A172 (cell line): Measurements from ENCODE around the gene SACS. TPM values are rescaled to one million over a fixed set of nuclear protein-coding genes. Genes with fewer than 3 reads are reported as not detected.

Experiments
- DNase-seq: peaks from one replicate; pipeline ENCODE4 v3.0.0-alpha.2; 2015; ENCODE audit warnings: low spot score
- total RNA-seq: library from RNA; depleted of rRNA; stranded (reverse); fragments of >200 nt; shearing (Covaris generic); gene quantifications from 2 replicates; pipeline ENCODE4 v1.2.3, GENCODE V29; 2014; rRNA removed

SACS gene, protein sequence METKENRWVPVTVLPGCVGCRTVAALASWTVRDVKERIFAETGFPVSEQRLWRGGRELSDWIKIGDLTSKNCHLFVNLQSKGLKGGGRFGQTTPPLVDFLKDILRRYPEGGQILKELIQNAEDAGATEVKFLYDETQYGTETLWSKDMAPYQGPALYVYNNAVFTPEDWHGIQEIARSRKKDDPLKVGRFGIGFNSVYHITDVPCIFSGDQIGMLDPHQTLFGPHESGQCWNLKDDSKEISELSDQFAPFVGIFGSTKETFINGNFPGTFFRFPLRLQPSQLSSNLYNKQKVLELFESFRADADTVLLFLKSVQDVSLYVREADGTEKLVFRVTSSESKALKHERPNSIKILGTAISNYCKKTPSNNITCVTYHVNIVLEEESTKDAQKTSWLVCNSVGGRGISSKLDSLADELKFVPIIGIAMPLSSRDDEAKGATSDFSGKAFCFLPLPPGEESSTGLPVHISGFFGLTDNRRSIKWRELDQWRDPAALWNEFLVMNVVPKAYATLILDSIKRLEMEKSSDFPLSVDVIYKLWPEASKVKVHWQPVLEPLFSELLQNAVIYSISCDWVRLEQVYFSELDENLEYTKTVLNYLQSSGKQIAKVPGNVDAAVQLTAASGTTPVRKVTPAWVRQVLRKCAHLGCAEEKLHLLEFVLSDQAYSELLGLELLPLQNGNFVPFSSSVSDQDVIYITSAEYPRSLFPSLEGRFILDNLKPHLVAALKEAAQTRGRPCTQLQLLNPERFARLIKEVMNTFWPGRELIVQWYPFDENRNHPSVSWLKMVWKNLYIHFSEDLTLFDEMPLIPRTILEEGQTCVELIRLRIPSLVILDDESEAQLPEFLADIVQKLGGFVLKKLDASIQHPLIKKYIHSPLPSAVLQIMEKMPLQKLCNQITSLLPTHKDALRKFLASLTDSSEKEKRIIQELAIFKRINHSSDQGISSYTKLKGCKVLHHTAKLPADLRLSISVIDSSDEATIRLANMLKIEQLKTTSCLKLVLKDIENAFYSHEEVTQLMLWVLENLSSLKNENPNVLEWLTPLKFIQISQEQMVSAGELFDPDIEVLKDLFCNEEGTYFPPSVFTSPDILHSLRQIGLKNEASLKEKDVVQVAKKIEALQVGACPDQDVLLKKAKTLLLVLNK (N-terminal part only)
- total RNA-seq = 36.2 and 49.7 TPM in 2 replicates

DNA sequence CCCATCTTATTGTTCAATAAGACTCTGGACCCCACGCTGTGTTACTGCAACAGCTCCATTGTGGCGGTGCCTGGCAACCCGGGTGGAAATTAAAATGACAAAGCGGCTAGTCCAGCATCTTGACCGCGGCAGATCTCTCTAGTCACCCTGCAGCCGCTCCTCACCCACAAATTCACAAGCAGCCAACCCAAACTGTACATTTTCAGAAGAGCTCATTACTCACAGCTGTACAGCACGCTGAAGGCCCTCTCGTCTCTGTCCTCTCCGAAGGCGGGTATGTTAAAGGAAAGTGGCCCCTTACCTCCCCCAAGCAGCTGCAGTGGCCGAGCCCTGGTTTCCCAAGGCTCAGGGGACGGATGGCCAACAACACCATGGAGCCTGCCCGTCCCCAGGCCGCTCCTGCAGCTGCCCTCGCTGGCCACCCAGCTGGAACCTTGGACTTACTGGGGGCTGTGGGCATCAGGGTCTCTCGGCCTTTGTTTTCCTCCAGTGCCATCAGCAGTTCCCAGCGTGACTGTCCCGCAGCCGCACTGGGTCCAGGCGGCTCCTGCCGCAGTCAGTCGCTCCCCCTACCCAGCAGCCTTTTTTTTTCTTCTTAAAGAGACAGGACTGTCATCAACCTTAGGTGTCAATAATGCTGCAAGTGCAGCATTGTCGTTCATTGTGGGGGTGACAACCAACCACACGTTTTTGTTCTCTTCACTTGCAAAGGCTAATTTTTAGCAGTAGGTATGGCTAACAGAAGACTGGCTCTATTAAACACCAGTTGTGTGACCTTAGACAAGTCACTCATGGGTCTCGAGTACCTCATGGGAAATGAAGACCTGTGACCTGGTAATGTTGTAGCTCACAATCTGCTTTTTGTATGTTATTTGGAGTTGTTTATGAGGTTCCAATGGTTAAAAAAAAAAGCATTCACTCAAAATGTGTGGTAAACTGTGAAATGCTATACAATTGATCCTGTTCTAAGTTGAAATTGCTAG, at the start of gene SACS:
Gene SACS, minus strand, starts transcription at position 532 of the 983 bp plus-strand sequence. CDS start 22,463 bp downstream, outside the sequence.
- DNase-seq = peak; percentile 33

DNA sequence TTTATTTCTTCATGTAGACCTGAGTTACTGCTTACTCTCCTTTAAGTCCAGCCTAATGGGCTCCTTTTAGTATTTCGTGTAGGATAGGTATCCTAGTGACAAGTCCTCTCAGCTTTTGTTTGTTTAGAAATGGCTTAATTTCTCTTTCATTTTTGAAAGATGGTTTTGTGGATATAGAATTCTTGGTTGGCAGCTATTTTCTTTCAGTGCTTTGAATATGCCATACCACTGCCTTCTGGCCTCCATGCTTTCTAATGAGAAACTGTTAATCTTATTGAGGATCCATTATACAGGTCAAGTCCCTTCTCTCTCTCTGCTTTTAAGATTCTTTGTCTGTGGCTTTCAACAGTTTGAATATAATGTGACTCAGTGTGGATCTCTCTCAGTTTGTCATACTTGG, 46.8 kb upstream of the SACS start:
- DNase-seq = no peak

DNA sequence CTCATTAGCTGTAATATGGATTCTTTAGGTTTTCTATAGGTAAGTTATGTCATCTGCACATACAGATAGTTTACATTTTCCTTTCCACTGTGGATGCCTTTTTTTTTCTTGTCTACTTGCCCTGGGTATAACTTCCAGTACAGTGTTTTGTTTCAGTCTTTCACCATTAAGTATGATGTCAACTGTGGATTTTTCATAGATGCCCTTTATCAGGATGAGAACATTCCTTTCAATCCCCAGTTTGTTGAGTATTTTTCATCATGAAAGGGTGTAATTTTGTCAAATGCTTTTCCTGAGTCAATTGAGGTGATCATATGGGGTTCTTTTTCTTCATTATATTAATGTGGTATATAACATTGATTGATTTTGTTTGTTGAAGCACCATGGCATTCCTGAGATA, 43.6 kb upstream of the SACS start:
- no peak for DNase-seq

DNA sequence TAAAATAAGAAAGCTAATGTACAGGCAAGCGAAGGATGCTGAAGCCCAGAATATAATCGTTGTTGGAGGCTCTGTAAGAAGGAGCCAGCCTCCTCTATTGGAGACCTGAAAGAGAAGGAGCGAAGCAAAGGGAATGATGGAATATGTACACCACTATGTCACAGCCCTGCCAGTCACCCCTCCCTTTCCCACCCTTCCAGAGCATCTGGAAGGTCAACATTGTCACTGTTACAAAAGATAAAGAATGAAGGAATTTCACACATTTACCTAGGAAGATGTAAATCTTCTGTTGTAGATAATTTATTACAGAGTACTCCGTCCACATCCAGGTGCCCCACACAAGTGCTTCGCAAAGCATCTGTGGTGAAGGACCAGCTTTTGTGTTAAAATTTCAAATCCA, 39.7 kb upstream of the SACS start:
- no peak for DNase-seq

DNA sequence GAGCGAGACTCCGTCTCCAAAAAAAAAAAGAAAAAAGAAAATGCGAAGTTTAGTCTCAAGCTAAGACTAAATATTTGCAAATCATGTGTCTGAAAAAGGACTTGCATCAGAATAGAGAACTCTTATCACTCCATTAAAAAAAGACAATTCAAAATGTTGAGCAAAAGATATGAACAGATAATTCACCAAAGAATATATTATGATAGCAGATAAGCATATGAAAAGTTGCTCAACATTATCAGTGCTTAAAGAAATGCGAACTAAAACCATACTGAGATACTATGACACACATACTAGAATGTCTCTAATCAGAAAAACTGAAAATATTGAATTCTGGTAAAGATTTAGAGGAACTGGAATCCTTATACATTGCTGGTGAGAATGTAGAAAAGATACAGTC, 38.7 kb upstream of the SACS start:
- DNase-seq = no peak

DNA sequence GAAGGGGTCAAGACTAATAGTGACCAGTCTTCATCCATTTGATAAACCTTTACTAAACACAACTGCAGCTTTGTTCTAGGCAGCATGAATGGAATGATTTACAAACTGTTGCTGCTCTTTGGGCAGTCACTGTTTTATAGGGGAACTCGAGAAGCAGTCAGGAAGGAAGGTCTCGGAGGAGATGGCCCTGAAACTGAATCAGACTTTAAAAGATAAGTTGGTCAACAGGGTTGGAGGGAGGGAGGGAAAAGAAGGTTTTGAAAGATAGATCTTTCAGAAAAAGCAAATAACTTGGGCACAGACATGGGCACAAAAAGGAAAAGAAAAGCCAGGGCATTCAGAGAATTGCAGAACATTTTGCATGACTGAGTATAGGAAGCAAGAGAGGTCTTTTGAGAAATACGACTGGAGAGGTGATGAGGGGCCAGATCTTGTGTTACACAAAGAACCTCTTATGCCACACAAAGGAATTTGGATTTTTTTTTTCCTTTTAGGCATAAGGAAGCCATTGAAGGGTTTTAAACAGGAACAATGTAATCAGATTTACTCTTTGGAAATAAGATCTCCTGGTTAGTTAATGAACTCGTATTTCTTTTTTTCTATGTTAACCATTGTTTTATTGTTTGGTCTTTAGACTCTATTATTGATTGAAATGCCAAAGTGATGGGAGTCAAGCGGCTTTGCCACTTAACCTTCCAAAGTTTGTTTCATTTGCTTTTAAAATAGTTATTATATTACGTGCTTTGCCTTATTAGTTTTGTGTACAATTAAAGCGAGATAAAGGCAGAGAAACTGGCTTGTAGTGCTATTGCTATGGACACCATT, 37.5 kb upstream of the SACS start:
- DNase-seq = no peak

DNA sequence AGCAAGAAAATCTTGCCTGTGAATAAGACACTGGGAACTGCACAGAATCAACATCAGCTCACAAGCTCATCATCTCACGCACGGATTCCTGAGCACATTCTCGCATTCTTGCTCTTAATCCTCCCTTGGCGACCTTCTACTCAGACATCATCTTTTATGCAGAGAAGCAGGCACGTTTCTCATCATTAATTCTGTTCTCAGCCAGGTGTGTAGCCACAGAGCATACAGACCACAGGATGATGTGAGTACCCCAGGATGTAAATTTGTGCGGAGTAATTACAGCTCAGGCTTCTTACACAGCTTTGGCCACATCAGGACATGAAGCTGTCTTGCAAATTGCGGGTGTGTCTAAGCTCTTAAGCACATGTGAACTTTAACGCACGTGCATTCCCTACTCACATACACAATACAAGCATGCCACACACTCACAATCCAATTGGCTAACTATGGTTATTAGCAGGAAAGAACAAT, 36.5 kb upstream of the SACS start:
- DNase-seq = peak; percentile 9

DNA sequence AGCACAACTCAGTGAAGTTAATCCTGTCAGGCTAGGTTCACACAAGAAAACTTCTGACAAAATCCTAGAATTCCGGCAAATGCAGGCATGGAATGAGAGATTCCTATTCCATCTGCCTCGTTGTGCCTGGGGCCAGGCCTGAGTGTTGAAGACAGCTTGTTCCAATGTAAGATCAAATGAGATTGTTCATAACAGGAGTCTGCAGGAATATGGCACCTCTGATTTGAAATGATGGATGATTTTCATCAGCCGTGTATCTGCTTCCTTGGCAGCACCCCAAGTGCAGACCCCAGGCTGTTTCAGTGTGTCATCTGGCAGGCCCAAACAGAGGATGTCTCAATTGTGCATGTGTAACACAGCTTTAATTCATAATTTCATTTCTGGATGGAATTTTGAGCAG, 35.3 kb upstream of the SACS start:
- no peak for DNase-seq

DNA sequence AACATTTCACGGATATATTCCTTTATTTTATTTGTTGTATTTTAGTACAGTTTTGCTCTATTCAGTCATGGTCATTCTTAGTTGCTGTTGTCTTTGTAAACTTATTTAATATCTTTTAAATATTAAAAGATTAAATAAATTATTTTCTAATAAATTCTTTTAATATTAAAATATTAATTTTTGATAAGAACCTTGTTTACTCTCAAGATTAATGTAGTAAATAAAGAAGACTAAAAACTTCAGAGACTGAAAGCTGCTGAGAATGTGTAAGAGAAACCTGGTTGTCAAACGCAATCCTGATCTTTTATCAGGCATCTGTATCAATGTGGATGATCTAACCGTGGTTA, 34.4 kb upstream of the SACS start:
- DNase-seq = no peak

DNA sequence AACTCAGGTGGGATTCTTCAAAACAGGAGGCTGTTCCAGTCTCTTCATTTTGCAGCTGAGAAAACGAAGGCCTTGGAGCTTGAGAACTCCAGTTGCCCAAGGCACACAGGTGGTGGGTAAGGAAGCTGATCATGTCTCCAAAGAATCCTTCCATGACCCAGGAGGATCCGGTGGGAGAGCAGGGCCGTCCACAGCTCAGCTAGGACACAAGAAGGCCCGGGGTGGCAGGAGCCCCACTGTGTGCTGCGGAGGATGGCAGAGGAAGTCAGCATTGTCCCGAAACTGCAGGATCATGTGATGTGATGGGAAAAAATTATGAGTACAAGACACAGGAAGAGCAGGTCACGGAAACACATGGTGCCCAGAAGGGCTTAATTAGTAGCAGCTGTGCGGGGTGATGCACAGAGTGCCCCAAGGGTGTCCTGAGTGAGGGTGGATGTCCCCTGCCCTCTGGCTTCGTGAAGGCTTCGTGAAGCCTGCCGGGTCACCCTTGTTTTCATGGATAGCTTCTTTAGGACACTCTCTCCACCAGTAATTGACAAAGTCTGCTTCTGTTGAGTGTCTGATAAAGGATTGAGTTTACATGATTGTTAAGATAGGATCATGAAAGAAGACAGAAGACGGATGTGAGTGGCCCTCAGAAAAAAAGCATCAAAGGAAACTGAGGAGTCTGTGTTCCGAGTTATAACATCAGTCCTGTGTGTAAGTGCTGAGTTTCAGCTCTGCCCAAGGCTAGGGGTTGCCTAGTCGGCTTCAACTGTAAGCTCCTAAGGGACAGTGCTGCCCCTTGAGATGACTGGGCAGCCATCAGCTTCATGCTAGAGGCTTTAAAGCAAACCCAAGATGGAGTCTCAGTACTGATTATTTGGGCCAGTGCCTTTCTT, 33.8 kb upstream of the SACS start:
- DNase-seq = peak; percentile 15

DNA sequence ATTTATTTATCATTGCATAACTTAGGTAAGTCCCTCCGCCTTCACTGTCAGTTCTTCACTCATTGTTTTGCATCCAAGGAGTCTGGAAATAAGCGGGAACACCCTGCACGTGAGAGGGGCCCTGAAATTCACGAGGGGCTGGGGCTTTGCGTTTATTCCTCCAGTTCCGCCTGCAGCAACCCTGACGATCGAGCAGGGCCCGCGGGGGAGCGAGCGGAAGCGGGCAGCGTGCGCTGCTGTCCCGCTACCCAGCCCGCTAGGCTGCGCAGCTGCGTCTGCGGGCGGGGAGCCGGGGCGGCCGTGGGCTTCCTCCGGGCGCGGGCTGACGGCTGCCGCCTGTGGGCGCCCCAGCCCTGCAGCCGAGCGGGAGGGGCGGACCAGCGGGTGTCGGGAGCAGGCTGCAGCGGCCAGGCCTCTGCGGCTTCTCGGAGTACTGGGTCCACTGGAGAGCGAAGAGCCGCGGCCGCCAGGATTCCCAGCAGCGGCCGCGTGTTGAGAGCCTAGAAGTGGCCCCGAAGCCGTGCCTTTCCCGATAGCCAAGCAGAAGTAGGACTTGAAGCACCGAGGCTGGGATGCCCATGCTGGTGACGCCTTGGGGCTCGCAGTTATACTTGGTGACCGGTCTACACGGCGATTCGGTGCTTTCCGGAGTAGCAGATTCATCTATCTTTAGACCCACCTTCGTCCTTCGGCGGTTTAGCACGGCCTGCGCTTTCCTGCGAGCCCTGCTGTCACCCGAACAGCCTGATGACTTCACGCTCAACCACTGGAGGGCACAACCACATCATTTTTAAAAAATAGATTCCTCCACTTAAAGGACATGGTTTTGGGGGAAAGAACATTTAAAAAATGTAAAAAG, 32.9 kb upstream of the SACS start:
- peak; percentile 75 for DNase-seq

DNA sequence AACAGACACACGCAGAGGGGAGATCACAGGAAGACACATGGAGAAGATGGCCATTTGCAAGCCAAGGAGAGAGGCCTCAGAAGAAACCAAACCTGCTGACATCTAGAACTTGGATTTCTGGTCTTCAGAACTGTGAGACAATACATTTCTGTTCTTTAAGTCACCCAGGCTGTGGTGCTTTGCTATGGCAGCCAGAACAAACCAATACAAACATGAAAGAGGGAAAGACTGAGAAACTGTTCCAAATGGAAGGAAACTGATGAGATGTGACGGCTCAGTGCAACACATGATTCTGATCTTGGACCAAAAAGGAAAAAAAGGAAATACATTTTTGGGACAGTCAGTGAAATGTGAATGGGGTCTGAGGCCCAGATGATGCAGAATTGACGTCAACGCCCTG, 30.2 kb upstream of the SACS start:
- no peak for DNase-seq

DNA sequence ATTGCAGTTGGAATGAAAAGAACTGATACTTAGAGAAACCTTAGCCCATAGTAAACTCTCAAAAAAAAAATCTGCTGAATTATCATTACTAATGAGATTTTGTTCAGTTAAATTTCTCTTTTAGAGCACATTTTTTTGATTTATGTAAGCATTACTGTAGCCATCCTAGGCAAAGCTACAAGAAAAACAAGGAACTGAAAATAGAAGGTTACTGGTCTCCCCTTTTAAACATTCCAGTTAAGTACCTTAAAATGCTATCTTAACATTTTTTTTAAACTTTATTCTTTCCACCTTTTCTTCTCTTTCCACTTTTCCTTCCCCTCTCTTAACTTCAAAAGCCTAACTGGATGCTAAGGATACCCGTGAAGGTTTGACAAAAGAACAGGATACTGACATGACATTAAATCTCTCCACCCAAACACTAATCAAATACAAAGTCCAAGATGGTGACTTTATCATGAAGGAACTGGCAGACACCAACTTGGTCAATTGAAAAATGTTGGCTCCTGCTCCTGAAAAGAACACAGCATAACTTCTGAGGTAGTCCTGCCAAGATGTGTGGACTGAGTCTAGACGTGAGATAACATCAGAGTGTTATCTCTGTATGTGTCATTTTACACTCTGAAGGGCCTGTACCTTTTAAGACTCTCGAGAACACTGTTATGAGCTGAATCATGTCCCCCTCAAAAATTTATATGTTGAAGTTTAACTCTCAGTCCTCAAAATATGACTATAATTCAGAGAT, 29.5 kb upstream of the SACS start:
- no peak for DNase-seq

DNA sequence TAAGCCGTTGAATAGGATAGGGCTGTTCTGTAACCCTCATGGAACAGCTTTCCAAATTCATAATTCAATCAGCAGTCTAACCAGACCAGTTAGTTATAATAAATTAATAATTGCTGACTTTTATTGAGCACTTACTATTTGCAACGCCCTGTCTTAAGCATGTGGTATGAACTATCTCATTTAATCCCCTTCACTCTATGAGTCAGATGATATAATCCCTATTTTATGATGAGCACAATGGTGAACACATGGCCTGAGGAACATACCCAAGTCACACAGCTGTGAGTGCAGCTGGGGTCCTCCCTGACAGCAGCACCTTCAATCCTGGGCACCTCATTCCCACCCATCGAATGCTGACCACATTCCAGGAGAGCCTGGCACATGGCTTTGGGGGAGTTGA, 28.0 kb upstream of the SACS start:
- DNase-seq = no peak

DNA sequence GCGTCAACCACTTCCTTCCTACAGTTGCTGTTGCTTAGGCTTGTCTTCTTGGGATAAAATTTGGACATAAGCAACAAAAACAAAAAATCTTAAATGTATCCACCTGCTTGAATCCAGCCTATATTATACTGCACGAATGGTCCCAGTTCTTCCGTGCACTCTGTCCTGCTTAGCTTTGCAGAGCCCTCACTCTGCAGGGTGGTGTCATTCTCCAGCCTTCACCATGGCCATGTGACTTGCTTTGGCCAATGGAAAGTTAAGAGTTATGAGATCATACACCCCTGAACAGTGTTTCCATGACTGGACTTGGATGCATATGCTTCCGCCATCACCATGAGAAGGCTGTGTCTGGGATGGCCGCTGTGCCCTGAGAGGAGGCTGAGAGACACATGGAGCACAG, 27.4 kb upstream of the SACS start:
- DNase-seq = no peak

DNA sequence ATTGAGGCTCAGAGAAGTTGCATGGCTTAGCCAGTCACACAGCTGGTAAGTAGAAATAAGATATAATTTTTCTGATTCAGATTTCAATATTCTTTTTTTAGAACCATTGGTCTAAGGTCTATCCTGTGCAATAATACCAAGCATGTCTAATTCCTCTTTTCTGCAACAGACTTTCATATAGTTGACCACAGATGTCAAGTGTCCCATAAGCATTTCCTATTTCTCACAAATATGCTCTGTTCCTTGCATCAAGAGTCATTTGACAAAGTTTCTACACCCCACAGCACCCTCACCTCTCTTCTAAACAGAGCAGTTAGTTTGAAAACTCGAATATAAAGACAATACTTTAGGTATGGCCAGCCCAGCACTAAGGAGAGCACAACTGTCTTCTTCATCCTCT, 26.8 kb upstream of the SACS start:
- no peak for DNase-seq

DNA sequence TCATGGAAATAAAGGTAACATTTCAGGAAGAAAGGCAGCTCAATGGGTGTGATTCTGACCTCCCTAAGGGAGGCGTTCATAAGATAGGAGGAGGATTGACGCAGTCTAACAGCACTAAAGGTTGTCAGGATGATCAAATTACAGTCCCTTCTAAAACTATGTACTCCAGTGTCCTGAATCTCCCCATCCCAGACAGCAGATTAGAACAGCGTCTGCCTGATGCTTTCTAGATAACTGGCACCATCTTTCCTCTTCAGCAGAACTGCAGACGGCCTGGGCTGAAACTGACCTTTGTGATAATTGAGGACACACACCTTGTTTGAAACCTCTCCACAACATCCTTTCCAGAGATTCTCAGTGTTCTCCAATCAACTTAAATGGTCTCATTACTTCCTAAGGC, 25.5 kb upstream of the SACS start:
- DNase-seq = no peak
